ENCODE results near the gene MRPL27.
A peak's percentile ranks its signal among the peaks of the same experiment; 100 is the strongest.

MRPL27 gene

GRCh38 chr17:50365649-50366393, 7.2 kb downstream of the MRPL27 start:
- TF ChIP-seq CTCF (IDR thresholded peaks at IDR 0.05; ENCODE audit: control insufficient read depth, insufficient read depth, low read depth, low read length, missing control alignments), result no peak
- no peak overlapping the region for H3K4me3 ChIP-seq (ENCODE audit: control insufficient read depth, low read depth, low read length)
- DNase-seq (ENCODE audit: low read depth), result no peak

DNA sequence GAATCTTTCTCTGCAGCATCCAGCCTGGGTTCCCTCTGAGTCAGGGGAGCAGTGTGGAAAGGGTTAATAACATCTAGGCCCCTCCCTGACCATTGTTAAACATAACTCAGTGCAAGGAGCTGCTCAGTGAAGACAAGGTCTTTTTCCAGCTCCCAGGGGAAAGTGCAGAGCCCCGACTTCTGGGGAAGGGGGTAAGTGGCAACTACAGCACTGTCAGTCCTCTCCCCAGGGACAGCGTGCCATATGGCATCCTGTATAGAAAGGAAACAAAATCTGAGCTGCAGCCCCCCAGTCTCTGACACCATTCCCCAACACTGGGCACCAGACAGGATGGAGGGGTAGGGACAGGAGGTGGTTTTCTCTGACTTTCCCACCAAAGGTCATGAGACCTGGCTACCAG, 7.8 kb downstream of the MRPL27 start:
- TF ChIP-seq CTCF (IDR thresholded peaks at IDR 0.05; ENCODE audit: control insufficient read depth, insufficient read depth, low read depth, low read length, missing control alignments), result no peak
- DNase-seq (ENCODE audit: low read depth), result no peak
- no peak overlapping the region for H3K4me3 ChIP-seq (ENCODE audit: control insufficient read depth, low read depth, low read length)

- no peak overlapping the region for H3K4me3 ChIP-seq (ENCODE audit: control insufficient read depth, low read depth, low read length)
- DNase-seq (ENCODE audit: low read depth), result no peak
- TF ChIP-seq CTCF (IDR thresholded peaks at IDR 0.05; ENCODE audit: control insufficient read depth, insufficient read depth, low read depth, low read length, missing control alignments), result peak; percentile 19
Measured at GRCh38 chr17:50364715-50365114, 8.3 kb downstream of the MRPL27 start.

DNA sequence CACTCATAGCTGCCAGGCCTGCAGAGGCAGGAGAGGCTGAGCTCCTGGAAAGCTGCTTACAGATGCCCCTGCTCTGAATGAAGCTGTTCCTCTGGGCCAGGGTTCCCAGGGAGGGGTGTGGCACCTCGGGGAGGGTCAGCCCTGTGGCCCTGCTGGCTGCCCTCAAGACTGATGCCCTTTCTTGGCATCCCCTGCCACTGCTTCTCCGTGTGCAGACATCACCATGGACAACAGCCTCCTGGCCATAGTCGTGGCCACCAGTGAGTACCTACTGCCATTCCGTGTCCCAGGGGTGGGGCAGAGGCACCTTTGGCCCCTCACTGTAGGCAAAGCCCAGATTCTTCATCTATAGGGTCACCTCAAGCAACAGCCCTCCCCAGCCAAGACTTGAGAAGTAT, 8.9 kb downstream of the MRPL27 start:
- no peak overlapping the region for H3K4me3 ChIP-seq (ENCODE audit: control insufficient read depth, low read depth, low read length)
- no peak for TF ChIP-seq CTCF (IDR thresholded peaks at IDR 0.05; ENCODE audit: control insufficient read depth, insufficient read depth, low read depth, low read length, missing control alignments)
- no peak for DNase-seq (ENCODE audit: low read depth)

GRCh38 chr17:50363217-50364060, 9.5 kb downstream of the MRPL27 start:
- DNase-seq (ENCODE audit: low read depth), result no peak
- TF ChIP-seq CTCF (IDR thresholded peaks at IDR 0.05; ENCODE audit: control insufficient read depth, insufficient read depth, low read depth, low read length, missing control alignments), result no peak
- no peak overlapping the region for H3K4me3 ChIP-seq (ENCODE audit: control insufficient read depth, low read depth, low read length)

DNA sequence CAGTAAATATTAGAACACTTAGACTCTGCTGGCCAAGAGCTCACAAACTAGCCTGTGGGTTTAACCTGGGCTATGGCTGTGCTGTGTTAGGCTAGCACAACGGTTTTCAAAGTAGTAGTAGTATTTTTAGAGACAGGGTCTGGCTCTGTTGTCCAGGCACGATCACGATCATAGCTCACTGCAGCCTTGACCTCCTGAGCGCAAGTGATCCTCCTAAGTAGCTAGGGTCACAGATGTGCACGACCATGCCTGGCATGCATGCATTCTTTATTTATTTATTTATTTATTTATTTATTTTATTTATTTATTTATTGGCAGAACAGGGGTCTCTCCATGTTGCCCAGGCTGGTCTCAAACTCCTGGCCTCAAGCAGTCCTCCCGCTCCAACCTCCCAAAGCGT, 10.3 kb downstream of the MRPL27 start:
- no peak for DNase-seq (ENCODE audit: low read depth)
- no peak overlapping the region for H3K4me3 ChIP-seq (ENCODE audit: control insufficient read depth, low read depth, low read length)
- no peak for TF ChIP-seq CTCF (IDR thresholded peaks at IDR 0.05; ENCODE audit: control insufficient read depth, insufficient read depth, low read depth, low read length, missing control alignments)

Measured in AG09309 (cell line).